Dedifferentiated amniotic fluid mesenchymal stem cell (primary cell): ENCODE data around the gene AP3B1.
A peak's percentile ranks its signal among the peaks of the same experiment; 100 is the strongest.

Source experiments
- DNase-seq: peaks from one replicate; pipeline ENCODE4 v3.0.0-alpha.2; 2016; ENCODE audit errors: extremely low spot score

AP3B1 gene

GRCh38 chr5:78294248-78295034 is at the start of gene AP3B1:
AP3B1 (minus strand) TSS chr5:78294698; CDS start chr5:78294579, 119 bp downstream.
- DNase-seq: peak; percentile 99

GRCh38 chr5:78341440-78341839 is 46.9 kb upstream of the AP3B1 start:
- DNase-seq: no peak

GRCh38 chr5:78339617-78340436 is 45.3 kb upstream of the AP3B1 start:
- DNase-seq: no peak

DNA sequence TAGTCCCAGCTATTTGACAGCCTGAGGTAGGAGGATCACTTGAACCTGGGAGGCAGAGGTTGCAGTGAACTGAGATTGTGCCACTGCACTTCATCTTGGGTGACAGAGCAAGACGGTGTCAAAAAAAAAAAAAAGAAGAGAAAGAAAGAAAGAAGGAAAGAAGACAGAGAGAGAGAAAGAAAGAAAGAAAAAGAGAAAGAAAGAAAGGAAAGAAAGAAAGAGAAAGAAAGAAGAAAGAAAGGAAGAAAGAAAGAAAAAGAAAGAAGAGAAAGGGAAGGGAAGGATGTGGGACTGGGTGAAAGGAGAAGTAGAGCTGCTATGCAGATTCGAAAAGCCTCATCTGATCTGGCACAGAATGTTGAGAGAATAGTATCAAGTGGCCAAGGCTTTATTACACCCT is 42.2 kb upstream of the AP3B1 start:
- DNase-seq: no peak

- no peak for DNase-seq
Observed at GRCh38 chr5:78335976-78336375, 41.5 kb upstream of the AP3B1 start.

- DNase-seq: no peak
Observed at GRCh38 chr5:78334811-78335210, 40.3 kb upstream of the AP3B1 start.

GRCh38 chr5:78331523-78332080 is 37.1 kb upstream of the AP3B1 start:
- DNase-seq: no peak

- no peak for DNase-seq
Observed at GRCh38 chr5:78328585-78329173, 34.2 kb upstream of the AP3B1 start.

DNA sequence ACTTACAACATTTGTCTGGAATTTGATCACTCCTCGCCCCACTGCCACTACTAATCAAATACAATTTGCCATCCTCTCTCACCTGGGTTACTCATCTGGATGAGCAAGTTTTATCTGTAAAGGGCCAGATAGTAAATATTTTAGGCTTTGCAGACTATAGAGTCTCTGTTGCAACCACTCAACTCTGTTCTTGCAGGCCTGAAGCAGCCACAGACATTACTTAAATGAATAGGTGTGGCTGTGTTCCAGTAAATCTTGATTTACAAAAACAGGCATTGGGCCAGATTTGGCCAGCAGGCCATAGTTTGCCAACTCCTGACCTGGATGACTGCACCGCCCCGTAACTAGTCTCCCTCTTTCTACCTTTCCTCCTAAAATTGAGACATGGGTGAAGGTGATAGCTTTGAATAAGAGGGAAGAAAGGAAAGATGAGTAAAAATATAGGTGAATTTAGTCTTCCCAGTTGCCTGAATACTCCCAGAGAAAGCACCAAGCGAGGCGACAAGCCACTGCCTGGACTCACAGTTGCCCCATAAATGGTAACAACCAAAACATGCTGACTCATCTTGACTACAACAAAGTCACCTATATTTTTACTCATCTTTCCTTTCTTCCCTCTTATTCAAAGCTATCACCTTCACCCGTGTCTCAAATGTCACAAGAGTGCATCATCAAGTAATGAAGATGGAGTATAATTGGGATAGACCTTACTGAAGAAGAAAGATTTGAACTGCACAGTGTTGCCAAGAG is 33.4 kb upstream of the AP3B1 start:
- DNase-seq: no peak

- no peak for DNase-seq
Observed at GRCh38 chr5:78326930-78327329, 32.4 kb upstream of the AP3B1 start.

DNA sequence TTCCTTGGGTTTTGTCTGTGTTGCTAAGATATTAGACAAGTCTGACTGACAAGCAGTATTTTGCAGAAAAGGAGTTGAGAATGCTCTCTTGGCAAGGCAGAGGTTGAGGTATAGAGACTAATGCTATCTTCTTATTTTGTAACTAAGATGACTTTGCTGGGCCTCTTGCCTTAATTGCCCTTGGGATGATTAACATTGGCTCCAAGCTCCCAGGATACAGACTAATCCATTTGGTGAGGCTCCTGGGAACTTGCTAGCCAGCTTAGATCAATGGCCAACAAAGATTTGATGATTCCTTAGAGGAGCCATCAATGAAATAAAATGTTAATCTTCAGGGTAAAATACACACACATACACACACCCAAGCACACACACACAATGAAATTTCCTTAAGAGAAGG is 28.7 kb upstream of the AP3B1 start:
- DNase-seq: no peak

- DNase-seq: peak; percentile 41
Observed at GRCh38 chr5:78320401-78320800, 25.9 kb upstream of the AP3B1 start.

- DNase-seq: no peak
Observed at GRCh38 chr5:78318337-78318736, 23.8 kb upstream of the AP3B1 start.

DNA sequence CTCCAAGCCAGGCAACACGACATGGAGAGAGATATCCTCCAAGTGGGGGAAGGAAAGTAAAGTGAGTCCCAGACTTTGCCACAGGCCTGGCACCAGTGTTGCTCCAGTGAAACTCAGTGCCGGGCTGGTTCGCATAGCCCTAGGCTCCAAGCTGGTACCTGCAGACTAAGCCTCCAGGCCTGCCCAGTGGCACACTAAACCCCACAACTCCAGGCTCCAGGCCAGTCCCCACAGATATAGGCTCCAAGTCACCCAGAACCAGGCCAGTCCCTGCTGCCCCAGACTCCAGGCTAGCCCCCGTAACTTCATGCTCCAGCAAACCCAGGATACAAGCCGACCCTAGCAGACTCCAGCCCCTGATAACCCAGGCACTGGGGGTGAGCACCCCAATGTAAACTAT is 23.0 kb upstream of the AP3B1 start:
- no peak for DNase-seq

- no peak for DNase-seq
Observed at GRCh38 chr5:78308703-78309102, 14.2 kb upstream of the AP3B1 start.

- DNase-seq: peak; percentile 51
Observed at GRCh38 chr5:78300464-78301045, 6.1 kb upstream of the AP3B1 start.

DNA sequence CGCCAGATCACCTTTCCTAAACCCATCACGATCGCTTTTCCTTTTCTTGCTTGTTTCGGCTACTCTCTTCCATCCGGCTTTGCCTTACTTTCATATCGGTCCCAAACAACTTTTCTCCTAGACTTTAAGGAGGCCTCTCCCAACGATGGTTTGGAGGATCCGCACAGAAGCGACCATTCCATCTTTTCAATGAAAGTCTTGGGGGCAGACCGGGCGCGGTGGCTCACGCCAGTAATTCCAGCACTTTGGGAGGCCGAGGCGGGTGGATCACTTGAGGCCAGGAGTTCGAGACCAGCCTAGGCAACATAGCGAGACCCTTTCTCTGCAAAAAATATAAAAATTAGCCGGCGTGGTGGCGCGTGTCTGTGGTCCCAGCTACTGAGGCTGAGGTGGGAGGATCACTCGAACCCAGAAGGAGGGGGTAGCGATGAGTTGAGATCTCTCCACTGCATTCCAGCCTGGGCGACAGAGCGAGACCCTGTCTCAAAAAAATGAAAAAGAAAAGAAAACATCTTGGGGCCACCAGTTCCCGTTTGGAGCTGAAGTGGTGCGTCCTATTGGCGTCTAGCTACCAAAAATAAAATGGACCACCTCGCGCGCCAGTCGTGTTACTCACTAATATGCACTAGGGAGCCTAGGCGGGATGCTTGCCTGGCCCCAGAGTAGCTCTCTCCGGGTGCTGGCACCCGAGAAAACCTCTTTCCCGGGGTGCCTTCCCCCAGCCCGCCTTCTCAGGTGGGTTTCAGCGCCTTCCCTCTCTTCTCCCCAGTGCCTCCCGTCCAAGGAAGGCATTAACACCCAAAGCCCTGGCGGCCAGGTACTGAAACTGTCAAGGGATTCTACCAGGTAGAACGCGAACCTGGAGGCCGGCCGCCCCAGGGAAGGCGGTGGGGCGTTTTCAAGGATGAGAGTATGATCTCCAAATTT is 800 bp upstream of the AP3B1 start:
- DNase-seq: no peak

DNA sequence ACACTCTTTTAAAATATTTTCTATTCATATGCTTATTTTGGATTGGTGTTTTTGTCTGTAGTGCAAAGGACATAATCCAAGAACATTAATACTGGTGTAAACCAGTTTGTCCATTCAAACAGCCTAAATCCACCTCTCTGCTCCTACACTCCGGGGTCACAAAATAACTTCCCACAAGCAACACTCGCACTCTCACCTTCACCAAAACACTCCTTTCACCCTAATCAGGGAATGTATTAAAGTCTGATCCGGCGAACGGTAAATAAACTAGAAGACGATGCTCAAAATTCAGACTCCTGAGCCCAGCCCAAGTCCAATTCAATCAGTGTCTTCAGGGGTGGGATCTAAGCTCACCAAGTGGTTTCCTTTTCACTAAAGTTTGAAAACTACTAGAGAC is 649 bp downstream of the AP3B1 start:
- no peak for DNase-seq

DNA sequence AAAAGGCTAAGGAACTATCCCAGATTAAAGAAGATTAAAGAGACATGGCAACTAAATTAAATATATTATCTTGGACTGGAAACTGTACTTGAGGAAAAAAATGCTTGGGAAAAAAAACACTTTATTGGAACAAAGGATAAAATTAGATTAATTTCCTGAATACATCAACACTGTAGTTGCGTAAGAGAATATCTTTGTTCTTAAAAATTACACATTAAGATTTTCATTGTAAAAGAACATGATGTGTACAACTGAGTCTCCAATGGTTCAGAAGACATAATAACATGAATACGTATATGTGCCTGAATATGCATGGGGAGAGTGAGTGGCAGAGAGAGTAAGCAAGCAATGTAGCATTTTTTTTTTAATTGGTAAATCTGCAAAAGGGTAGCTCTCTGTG is 2.8 kb downstream of the AP3B1 start:
- no peak for DNase-seq

DNA sequence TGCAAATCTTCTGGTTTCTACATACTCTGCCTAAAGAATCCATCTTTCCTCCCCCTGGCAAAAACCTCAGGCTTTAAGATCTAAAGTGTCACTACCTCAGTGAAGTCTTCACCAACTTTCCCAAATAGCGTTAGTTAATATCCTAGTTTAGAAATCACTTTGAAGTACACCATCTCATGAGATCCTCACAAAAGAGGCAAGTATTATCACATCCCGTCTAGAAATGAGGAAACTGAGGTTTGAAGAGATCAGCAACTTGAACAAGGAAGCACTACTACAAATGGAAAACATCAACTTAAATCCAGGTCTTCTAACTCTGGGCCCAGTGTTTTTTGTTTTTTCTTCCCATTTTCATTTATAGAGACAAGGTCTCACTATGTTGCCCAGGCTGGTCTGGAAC is 4.6 kb downstream of the AP3B1 start:
- DNase-seq: no peak
